ENCODE data around the gene ZNF710.

DNA sequence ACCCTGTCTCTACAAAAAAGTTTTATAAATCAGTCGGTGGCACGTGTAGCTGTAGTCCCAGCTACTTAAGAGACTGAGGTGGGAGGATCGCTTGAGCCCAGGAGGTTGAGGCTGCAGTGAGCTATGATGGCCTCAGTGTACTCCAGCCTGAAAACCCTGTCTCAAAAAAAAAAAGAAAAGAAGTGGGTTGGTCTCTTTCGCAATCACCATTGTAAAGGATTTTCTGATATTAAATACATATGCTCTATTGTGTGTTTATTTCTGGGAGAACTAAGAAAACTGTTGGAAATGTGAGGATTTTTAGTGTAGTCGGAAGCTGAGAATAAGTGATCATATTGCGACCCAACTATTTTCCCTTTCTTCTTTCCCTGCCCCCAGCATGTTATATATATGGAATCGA, 7.5 kb downstream of the ZNF710 start:
- TF ChIP-seq REST (IDR thresholded peaks at IDR 0.05; ENCODE audit: low read depth) (no peak), POLR2AphosphoS5 (IDR thresholded peaks at IDR 0.05; ENCODE audit: low read depth, low read length) (no peak), CTCF (IDR thresholded peaks at IDR 0.05 in 2 of 3, conservative IDR thresholded peaks at IDR 0.05 in 1 of 3; ENCODE audit: borderline replicate concordance in 1 of 3, insufficient read depth in 1 of 3, low read depth in 2 of 3, low read length in 2 of 3) (no peak), ATF3 (IDR thresholded peaks at IDR 0.05) (no peak), EGR1 (IDR thresholded peaks at IDR 0.05; ENCODE audit: low read depth) (no peak), POLR2A (IDR thresholded peaks at IDR 0.05; ENCODE audit: borderline replicate concordance, extremely low read depth, insufficient read depth, insufficient read length) (no peak)
